HTR-8/SVneo (cell line): ENCODE data around the gene PLXDC2.
"Not testable (repeated sequence)": the region's sequence is repeated elsewhere in the genome, so short reads cannot be mapped to it uniquely, and the experiment has no call there.

Experiments
- DNase-seq: peaks from one replicate; pipeline ENCODE4 v3.0.0; 2011; ENCODE audit warnings: low spot score, mixed read lengths; ENCODE audit not compliant: insufficient read length
- FAIRE-seq: peaks from 2 replicates; lab custom pipeline; 2011; peaks lifted over from hg19 to GRCh38; lab: Jason Lieb, UNC

Gene PLXDC2

GRCh38 chr10:20156511-20156910 is 340.3 kb downstream of the PLXDC2 start:
- DNase-seq (no peak), FAIRE-seq (no peak)

- FAIRE-seq (no peak), DNase-seq (no peak)
Measured at GRCh38 chr10:20157314-20157713, 341.1 kb downstream of the PLXDC2 start.

GRCh38 chr10:20158086-20158485 is 341.9 kb downstream of the PLXDC2 start:
- no peak for FAIRE-seq

DNA sequence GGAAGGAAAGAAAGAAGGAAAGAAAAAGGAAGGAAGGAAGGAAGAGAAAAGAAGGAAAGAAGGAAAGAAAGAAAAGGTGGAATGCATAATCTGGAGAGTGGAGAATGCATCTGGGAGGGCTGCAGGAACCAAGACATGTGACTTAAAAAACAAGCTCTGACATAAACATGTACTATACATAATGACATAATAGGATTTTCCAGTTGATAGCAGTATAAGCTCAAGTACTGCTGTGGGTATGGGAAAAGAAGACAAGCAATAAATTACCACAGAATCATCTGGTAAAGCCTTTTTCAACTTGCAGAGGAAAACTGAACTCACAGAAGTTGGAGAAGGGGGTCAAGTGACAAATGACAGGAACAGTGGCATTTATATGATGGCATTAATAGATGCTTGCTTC is 345.9 kb downstream of the PLXDC2 start:
- no peak for DNase-seq
- no peak for FAIRE-seq

More at GRCh38 chr10:20158086-20158485, 341.9 kb downstream of the PLXDC2 start:
- DNase-seq, result no peak

DNA sequence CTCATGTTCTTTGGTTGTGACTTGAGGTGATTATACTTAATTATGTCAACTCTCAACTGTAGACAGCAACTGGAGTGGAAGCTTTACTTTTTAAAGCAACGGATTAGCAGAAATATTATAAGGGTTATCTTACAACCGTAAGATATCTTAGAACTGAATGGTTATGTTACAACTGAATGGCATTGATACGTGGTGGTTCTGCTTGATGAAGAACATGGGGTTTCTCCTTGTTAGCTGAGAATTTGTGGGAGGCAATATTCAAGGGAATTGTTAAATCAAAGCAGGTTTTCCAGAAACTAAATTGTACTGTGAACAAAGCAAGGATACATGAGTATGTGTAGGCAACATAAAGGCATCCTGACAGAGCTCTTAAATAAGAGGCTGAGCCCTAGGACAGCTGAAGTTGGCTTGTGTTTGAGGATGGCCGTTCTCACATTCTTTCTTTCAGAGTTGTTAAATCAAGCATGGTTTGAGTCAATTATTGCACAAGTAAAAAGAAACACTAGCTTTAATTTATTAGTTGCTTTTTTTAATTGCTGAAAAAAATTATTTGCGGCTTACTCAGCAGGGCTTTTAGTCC is 350.0 kb downstream of the PLXDC2 start:
- FAIRE-seq (no peak), DNase-seq (no peak)

DNA sequence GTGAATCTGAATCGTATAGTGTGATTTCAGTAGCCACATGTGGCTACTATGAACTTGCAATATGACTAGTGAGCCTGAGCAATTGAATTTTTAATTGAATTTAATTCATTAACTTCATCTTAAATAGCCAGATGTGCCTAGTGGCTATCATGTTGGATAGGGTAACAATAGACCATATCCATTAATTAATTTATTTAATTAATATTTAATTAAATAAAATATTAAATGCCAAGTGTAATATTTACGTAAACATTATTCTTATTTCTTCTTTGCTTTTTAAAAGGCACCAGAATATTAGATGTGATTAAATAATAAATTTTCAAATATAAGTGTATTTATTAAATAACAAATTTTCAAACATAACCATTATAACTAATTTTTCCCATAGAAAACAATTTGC is 354.4 kb downstream of the PLXDC2 start:
- FAIRE-seq (no peak), DNase-seq (no peak)

GRCh38 chr10:20173046-20173445 is 356.8 kb downstream of the PLXDC2 start:
- FAIRE-seq, result no peak

DNA sequence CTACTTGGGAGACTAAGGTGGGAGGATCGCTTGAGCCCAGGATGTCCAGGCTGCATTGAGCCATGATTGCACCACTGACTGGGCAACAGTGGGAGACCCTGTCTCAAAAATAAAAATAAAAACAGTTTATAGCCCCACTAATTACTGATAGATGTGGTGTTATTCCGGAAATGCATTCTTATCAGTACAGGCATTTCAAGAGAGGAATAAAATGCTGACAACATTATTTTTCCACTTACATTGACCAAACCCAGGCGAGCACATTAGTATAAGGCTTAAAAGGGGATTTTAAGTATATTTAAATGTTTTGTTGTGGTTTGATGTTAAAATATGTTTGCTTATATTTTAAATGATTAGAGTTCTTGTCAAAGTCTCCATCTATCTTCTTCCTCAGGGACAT is 359.5 kb downstream of the PLXDC2 start:
- FAIRE-seq (no peak), DNase-seq (no peak)

More at GRCh38 chr10:20173046-20173445, 356.8 kb downstream of the PLXDC2 start:
- DNase-seq, result no peak

- DNase-seq, result no peak
- no peak for FAIRE-seq
Measured at GRCh38 chr10:20180766-20181165, 364.5 kb downstream of the PLXDC2 start.

DNA sequence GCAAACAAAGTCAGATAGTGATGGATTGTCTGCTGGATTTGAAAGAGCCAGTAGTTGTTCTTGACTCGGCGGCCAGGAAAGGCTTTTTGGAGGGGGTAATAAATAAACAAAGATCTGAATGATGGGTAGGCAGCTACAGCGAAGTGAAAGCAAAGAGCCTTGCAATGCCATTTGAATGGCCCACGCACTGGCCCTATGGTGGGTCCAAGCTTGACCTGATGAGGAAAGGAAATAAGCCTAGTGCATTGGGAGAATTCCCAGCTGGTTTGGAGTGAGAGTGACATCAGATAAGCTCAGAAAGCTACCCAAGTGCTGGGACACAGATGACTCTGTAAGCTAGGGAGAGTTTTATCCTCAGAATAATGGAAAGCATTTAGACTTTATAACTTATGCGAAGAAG is 365.2 kb downstream of the PLXDC2 start:
- DNase-seq, result no peak
- no peak for FAIRE-seq

DNA sequence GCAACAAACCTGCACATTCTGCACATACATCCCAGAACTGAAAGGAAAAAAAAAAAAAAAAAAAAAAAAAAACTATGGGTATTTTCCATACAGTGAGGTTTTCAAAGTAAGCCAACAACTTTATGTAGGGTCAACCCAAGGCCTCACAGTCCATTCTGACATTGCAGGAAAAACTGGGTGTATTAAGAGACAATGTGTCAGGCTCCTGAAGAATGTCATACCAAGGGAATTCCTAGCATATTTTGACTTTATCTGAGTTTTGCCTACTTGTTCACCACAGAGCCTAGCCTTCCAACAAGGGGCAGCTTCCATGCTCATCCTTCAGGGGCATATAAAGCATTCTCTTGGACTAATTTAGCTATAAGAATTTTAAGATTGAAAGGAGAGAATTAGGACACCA is 368.9 kb downstream of the PLXDC2 start:
- no peak for DNase-seq
- FAIRE-seq, result no peak

GRCh38 chr10:20191392-20191791 is 375.2 kb downstream of the PLXDC2 start:
- DNase-seq, FAIRE-seq: not testable (repeated sequence)

GRCh38 chr10:20195076-20195475 is 378.8 kb downstream of the PLXDC2 start:
- no peak for DNase-seq
- no peak for FAIRE-seq

- FAIRE-seq, result no peak
- DNase-seq, result no peak
Measured at GRCh38 chr10:20200758-20201157, 384.5 kb downstream of the PLXDC2 start.

- FAIRE-seq, result no peak
- no peak for DNase-seq
Measured at GRCh38 chr10:20202337-20202736, 386.1 kb downstream of the PLXDC2 start.

GRCh38 chr10:20207653-20208052 is 391.4 kb downstream of the PLXDC2 start:
- FAIRE-seq, result no peak

DNA sequence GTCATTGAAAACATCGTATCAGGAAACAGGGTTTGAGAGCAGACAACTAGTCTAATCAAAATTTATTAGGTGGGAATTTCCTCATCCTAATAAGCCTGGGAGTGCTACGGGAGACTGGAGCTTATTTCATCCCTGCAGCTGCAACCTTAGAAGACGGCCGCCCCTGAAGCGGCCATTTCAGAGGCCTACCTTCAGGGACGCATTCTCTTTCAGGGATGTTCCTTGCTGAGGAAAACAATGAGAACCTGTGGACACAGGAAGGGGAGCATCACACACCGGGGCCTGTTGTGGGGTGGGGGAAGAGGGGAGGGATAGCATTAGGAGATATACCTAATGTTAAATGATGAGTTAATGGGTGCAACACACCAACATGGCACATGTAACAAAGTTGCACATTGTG is 392.9 kb downstream of the PLXDC2 start:
- not testable (repeated sequence) for FAIRE-seq, DNase-seq

More at GRCh38 chr10:20207653-20208052, 391.4 kb downstream of the PLXDC2 start:
- DNase-seq, result no peak

- FAIRE-seq (no peak), DNase-seq (no peak)
Measured at GRCh38 chr10:20215547-20216152, 399.4 kb downstream of the PLXDC2 start.

GRCh38 chr10:20221356-20221755 is 405.1 kb downstream of the PLXDC2 start:
- FAIRE-seq (no peak), DNase-seq (no peak)

DNA sequence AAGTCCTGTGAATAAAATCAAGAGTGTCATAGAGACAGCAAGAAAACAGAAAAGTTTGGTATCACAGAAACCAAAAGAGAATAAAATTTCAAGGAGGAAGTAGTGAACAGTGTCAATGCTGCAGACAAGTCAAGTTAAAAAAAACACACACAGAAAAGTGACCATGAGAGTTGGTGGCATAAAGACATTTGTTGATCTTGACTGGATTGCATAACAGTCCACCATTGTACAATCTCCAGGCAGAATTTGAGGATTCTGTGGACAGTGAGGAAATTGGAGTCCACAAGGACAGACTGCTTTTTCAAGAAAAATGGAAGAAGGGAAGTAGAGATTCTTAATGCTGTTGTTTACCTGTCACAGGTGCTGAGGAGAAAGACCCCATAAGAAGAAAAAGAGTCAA is 412.5 kb downstream of the PLXDC2 start:
- no peak for FAIRE-seq

DNA sequence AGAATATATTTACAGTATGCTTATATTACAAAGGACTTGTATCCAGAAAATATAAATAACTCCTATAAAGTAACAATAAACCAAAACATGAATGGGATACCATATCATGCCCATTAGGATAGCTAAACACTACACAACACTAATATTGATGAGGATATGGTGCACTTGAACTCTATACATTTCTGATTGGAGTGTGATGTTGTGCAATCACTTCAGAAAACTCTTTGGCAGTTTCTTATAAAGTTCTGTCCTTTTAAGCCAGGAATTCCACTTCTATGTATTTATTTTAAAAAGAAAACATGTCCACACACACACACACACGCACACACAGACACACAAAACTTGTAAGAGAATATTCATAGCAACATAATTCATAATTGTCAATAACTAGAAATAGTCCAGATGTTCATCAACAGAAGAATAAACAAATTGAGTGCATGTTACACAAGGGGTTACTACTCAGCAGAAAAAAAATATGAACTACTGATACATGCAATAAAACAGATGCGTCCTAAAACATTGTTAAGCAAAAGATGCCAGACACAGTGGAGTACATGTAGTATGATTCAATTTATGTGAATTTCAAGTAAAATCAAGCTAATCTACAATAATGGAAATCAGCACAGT is 416.0 kb downstream of the PLXDC2 start:
- no peak for DNase-seq
- no peak for FAIRE-seq

More for the DNA sequence above, 412.5 kb downstream of the PLXDC2 start:
- DNase-seq, result no peak

- no peak for FAIRE-seq
- no peak for DNase-seq
Measured at GRCh38 chr10:20233423-20233822, 417.2 kb downstream of the PLXDC2 start.
